ENCODE data around the gene PSMA5. TPM values are rescaled to one million over a fixed set of nuclear protein-coding genes. Genes with fewer than 3 reads are reported as not detected.
"Not testable (repeated sequence)": the region's sequence is repeated elsewhere in the genome, so short reads cannot be mapped to it uniquely, and the experiment has no call there.

The PSMA5 gene
- total RNA-seq (10 to 100 TPM; 24.3 to 74.9 (median 61.0) TPM), polyA plus RNA-seq (10 to 100 TPM; 31.5 to 94.7 TPM)
- long read RNA-seq, donor 1, transcript PSMA5-201 (9 exons, 3,729 nt) = major isoform, 33 of 40 reads
- long read RNA-seq, donor 1, partial matches to known transcripts = 1 of 40 reads
- long read RNA-seq, donor 1, other reads (novel, unspliced or antisense) = 6 of 40 reads
- long read RNA-seq, donor 2, transcript PSMA5-201 (9 exons, 3,729 nt) = major isoform, 86 of 106 reads
- long read RNA-seq, donor 2, partial matches to known transcripts = 4 of 106 reads
- long read RNA-seq, donor 2, other reads (novel, unspliced or antisense) = 16 of 106 reads
- long read RNA-seq, donor 3, transcript PSMA5-201 (9 exons, 3,729 nt) = major isoform, 42 of 49 reads
- long read RNA-seq, donor 3, partial matches to known transcripts = 1 of 49 reads
- long read RNA-seq, donor 3, other reads (novel, unspliced or antisense) = 6 of 49 reads

- Histone ChIP-seq H3K4me1 (peaks cover 6 to 46% (median 24%) of the 10 kb centered on the region in 12 donors), H3K4me3 (peak within 1 kb of the TSS; percentile 63 to 96 (median 91)), H3K27me3 (no peaks in the 10 kb centered on the region), H3K9me3 (no peaks in the 10 kb centered on the region), H3K27ac (peak within 1 kb of the TSS; percentile 31 to 92 (median 83)), H3K36me3 (peaks cover 0 to 7% (median under 1%) of the 10 kb centered on the region in 9 donors)
- DNase-seq (peak; percentile 96 to 98 (median 97)), ATAC-seq (peak; percentile 99)
- 0 to 1% (median 0%) methylated on average over 34 to 50 of the region's 50 CpGs for WGBS, 4 donors
- intact Hi-C loops (cut with DNase I) = loop anchor here in 9 of 10 donors (1.0 to 5.0 kb wide), 6 partner anchors 40 to 106 kb away; partner anchors contain the start of genes ATXN7L2 (in 5 of the 9) and SYPL2 (in 2 of the 9)
- TF ChIP-seq CTCF (IDR thresholded peaks at IDR 0.05) (no peak), POLR2A (IDR thresholded peaks at IDR 0.05) (peak in 1 of 2 donors; percentile 79)
Observed at GRCh38 chr1:109426281-109427170, at the start of gene PSMA5. TSS of gene PSMA5 (minus strand) at chr1:109426448. CDS start at chr1:109426330, 118 bp downstream.

- ATAC-seq (no peak), DNase-seq (peak in 1 of 5 donors; percentile 8)
- TF ChIP-seq CTCF (IDR thresholded peaks at IDR 0.05) = no peak
- TF ChIP-seq POLR2A (IDR thresholded peaks at IDR 0.05) = no peak
- H3K27ac ChIP-seq = no peak overlapping the region
- 79 to 85% (median 82%) methylated on average over 9 of the region's 9 CpGs for WGBS, 4 donors
- H3K27me3 ChIP-seq = peaks cover 0 to 17% (median 0%) of the 10 kb centered on the region in 9 donors
- no peak overlapping the region for H3K4me3 ChIP-seq
- intact Hi-C loops (cut with DNase I) = no loop called here
- H3K4me1 ChIP-seq = peaks cover 0 to 21% (median 5%) of the 10 kb centered on the region in 12 donors
- H3K36me3 ChIP-seq = peaks cover 0 to 27% (median 9%) of the 10 kb centered on the region in 9 donors
- no peaks in the 10 kb centered on the region for H3K9me3 ChIP-seq
Observed at GRCh38 chr1:109475261-109475660, 49.0 kb upstream of the PSMA5 start.

GRCh38 chr1:109474697-109475096, 48.4 kb upstream of the PSMA5 start:
- WGBS, 4 donors = 26 to 40% (median 31%) methylated on average over 1 of the region's 1 CpG

GRCh38 chr1:109473284-109474057, 47.2 kb upstream of the PSMA5 start:
- peak; percentile 31 to 60 (median 48) for ATAC-seq
- intact Hi-C loops (cut with DNase I) = loop anchor here in 1 of 10 donors (5.0 kb wide), 1 partner anchor 46 kb away; the partner anchor contains the start of gene PSMA5
- Histone ChIP-seq H3K36me3 (peaks cover 0 to 22% (median 0%) of the 10 kb centered on the region in 9 donors), H3K27ac (peak overlapping the region in 1 of 12 donors; percentile 14), H3K4me1 (peaks cover 0 to 21% (median 5%) of the 10 kb centered on the region in 12 donors), H3K27me3 (peaks cover 0 to 32% (median 0%) of the 10 kb centered on the region in 9 donors)
- not testable (repeated sequence) for H3K4me3 ChIP-seq, H3K9me3 ChIP-seq
- 78 to 91% (median 83%) methylated on average over 11 to 12 of the region's 12 CpGs for WGBS, 4 donors
- DNase-seq = peak in 1 of 5 donors; percentile 15

More at GRCh38 chr1:109474697-109475096, 48.4 kb upstream of the PSMA5 start:
- intact Hi-C loops (cut with DNase I) = loop anchor here in 1 of 10 donors (5.0 kb wide), 1 partner anchor 47 kb away; the partner anchor contains the start of gene PSMA5
- TF ChIP-seq CTCF (IDR thresholded peaks at IDR 0.05) = no peak
- no peak for TF ChIP-seq POLR2A (IDR thresholded peaks at IDR 0.05)
- Histone ChIP-seq H3K4me1 (peaks cover 0 to 21% (median 5%) of the 10 kb centered on the region in 12 donors), H3K36me3 (peaks cover 0 to 27% (median 6%) of the 10 kb centered on the region in 9 donors), H3K27me3 (peaks cover 0 to 23% (median 0%) of the 10 kb centered on the region in 9 donors), H3K4me3 (no peak overlapping the region), H3K9me3 (no peaks in the 10 kb centered on the region), H3K27ac (no peak overlapping the region)
- ATAC-seq (peak; percentile 55 to 70 (median 65)), DNase-seq (peak in 1 of 5 donors; percentile 21)
